ENCODE data around the gene CYCS. TPM values are rescaled to one million over a fixed set of nuclear protein-coding genes. Genes with fewer than 3 reads are reported as not detected.
"Not testable (repeated sequence)": the region's sequence is repeated elsewhere in the genome, so short reads cannot be mapped to it uniquely, and the experiment has no call there.

CYCS gene
- total RNA-seq, 3 donors from 2014 or later, result 373 to 418 (median 394) TPM

DNA sequence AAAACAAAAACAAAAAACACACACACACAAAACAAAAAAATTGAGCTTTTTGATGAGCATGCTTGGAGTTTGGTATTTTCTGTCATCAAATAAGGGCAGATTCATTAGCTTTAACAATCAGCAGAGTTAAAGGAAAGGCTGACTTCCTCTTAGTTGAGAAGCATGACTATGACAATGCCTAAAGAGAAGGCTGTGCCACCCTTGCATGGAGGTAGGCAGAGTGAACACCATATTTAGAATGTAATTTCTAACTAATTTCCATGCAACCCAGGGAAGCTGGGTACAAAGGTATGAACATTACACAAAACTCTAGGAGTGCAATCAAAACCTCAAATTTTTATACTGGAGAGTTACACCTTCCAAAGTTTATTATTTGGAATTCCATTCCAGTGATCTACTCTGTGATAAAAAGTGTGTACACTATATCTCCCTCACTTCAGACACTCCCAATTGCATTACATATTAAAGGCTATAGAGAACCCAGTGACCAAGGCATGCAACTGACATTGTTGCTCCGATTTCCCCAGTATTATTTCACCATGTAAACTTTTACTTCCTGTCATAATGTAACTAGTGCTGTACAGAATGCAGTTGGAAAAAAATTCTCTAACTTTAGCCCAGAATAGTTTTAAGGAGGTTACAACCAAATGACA lies 9.4 kb upstream of the CYCS start:
- ATAC-seq (no peak), DNase-seq (no peak)
- H3K4me1 Mint-ChIP-seq (ENCODE audit: low read depth), result peaks cover 10% of the 10 kb centered on the region
- peaks cover 5% of the 10 kb centered on the region for H3K36me3 Mint-ChIP-seq (ENCODE audit: insufficient read depth)
- H3K4me3 Mint-ChIP-seq, result no peak overlapping the region
- H3K27me3 Mint-ChIP-seq (ENCODE audit: low read depth), result no peaks in the 10 kb centered on the region
- H3K9me3 Mint-ChIP-seq, result no peaks in the 10 kb centered on the region

DNA sequence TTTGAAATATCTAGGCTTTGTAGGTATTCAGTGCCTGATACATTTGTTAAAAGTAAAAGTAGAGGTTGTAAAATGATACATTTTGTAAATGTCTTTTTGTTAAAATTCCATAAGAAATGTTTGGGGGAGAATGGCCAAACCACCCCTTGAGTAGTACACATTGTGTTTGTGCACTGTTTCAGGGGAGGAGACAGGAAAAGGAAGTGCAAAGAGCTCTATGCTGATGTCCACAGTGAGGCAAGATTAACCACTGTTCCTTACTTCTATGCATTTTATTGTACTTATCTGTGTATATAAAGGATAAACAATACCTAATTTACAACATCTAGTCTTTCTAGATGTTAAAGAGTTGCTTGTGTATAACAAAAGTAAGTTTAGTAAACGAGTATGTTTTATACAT lies 7.4 kb upstream of the CYCS start:
- Mint-ChIP-seq H3K4me3 (no peak overlapping the region), H3K27me3 (ENCODE audit: low read depth) (no peaks in the 10 kb centered on the region), H3K4me1 (ENCODE audit: low read depth) (peaks cover 10% of the 10 kb centered on the region), H3K9me3 (no peaks in the 10 kb centered on the region), H3K36me3 (ENCODE audit: insufficient read depth) (peaks cover 5% of the 10 kb centered on the region)
- DNase-seq (no peak), ATAC-seq (no peak)

DNA sequence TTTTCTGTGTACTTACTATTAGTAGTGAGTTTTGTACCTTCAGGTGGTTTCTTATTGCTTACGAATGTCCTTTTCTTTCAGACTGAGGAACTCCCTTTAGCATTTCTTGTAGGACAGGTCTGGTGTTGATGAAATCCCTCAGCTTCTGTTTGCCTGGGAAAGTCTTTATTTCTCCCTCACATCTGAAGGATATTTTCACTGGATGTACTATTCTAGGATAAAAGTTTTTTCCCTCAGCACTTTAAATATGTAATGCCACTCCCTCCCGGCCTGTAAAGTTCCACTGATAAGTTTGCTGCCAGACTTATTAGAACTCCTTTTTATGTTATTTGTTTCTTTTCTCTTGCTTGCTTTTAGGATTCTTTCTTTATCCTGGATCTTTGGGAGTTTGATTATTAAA lies 1.7 kb upstream of the CYCS start:
- Mint-ChIP-seq H3K4me3 (peak overlapping the region; percentile 3), H3K27me3 (ENCODE audit: low read depth) (no peaks in the 10 kb centered on the region), H3K4me1 (ENCODE audit: low read depth) (peaks cover 21% of the 10 kb centered on the region), H3K36me3 (ENCODE audit: insufficient read depth) (peaks cover 24% of the 10 kb centered on the region), H3K9me3 (no peaks in the 10 kb centered on the region)
- ATAC-seq, result no peak
- DNase-seq, result no peak

DNA sequence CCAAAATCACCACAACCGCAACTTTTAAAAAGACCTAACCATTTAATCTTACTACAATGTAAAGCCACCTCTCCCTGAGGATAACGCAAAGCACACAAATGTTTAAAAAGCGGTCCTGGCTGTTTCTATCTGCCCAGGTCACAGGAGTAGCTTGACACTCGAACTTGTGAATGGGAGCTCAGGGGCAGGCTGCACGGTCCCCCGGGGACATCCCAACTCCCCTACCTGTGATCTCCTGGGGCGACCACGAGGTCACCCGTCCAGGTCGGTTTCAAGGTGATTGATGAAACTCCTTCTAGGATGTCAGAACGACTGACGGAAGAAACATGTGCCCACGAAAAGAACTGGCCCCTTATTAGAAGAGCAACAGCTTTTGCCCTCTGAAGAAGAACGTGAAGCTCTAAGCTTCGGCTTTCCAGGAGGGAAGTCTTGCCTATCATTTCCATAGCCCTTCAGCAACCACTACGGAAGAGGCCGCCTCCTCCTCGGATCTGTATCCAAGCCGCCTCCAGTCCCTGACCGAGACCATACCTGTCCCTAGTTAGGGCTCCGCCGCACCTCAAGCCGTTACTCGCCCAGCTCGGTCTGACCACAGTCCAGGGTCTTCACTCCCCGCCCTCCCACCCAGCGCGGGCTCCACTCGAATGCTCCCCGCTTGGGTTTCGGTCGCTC lies 459 bp downstream of the CYCS start:
- Mint-ChIP-seq H3K36me3 (ENCODE audit: insufficient read depth) (peaks cover 35% of the 10 kb centered on the region), H3K9me3 (no peaks in the 10 kb centered on the region), H3K4me3 (peak overlapping the region; percentile 100), H3K4me1 (ENCODE audit: low read depth) (peaks cover 21% of the 10 kb centered on the region), H3K27me3 (ENCODE audit: low read depth) (no peaks in the 10 kb centered on the region)
- DNase-seq (peak; percentile 8), ATAC-seq (no peak)

DNA sequence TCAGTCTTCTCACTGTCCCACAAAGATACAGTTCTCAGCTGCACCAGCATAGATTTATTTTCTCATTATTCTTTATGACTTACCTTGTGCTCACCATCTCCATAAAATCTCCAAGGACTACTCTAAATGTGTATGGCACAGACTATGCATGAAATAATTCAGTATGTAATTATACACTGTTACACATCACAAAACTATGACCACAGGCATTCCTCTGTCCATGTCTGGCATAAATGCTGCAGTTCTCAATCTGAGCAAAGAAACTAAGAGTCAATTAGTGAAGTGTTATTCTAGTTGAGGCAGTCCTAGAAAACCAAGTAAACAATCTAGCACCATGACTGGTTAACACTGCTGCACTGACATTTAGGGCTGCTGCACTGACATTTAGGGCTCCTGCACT lies 2.7 kb downstream of the CYCS start:
- H3K4me3 Mint-ChIP-seq, result peak overlapping the region; percentile 33
- H3K9me3 Mint-ChIP-seq, result no peaks in the 10 kb centered on the region
- H3K4me1 Mint-ChIP-seq (ENCODE audit: low read depth), result peaks cover 38% of the 10 kb centered on the region
- ATAC-seq (no peak), DNase-seq (no peak)
- peaks cover 35% of the 10 kb centered on the region for H3K36me3 Mint-ChIP-seq (ENCODE audit: insufficient read depth)
- no peaks in the 10 kb centered on the region for H3K27me3 Mint-ChIP-seq (ENCODE audit: low read depth)

DNA sequence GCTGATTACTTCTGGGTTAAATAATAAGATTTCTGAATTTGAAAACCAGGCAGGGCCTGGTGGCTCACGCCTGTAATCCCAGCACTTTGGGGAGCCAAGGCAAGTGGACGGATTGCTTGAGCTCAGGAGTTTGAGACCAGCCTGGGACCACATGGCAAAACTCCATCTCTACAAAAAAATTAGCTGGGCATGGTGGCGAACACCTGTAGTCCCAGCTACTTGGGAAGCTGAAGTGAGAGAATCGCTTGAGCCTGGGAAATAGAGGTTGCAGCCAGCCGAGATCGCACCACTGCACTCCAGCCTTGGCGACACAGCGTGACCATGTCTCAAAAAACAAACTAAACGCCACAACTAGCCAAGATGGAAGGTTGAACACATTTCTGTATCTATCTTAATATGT lies 3.5 kb downstream of the CYCS start:
- Mint-ChIP-seq H3K4me1 (ENCODE audit: low read depth) (peaks cover 45% of the 10 kb centered on the region), H3K27me3 (ENCODE audit: low read depth) (no peaks in the 10 kb centered on the region), H3K9me3 (no peaks in the 10 kb centered on the region), H3K36me3 (ENCODE audit: insufficient read depth) (peaks cover 35% of the 10 kb centered on the region), H3K4me3 (no peak overlapping the region)
- ATAC-seq, result no peak
- no peak for DNase-seq

DNA sequence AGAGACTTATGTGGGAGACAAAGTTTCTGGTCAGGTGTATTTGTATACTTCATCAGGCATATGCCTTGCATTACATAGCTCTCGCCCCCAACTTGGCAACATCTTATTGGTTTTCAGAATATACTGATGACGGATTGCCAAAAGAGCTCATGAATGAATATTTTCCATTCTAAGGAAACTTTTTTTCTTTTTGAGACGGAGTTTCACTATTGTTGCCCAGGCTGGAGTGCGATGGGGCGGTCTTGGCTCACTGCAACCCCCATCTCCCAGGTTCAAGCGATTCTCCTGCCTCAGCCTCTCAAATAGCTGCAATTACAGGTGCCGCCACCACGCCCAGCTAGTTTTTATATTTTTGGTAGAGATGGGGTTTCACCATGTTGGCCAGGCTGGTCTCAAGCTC lies 6.0 kb downstream of the CYCS start:
- no peak overlapping the region for H3K4me3 Mint-ChIP-seq
- ATAC-seq (no peak), DNase-seq (no peak)
- H3K27me3 Mint-ChIP-seq (ENCODE audit: low read depth), result no peaks in the 10 kb centered on the region
- peaks cover 30% of the 10 kb centered on the region for H3K36me3 Mint-ChIP-seq (ENCODE audit: insufficient read depth)
- H3K4me1 Mint-ChIP-seq (ENCODE audit: low read depth), result peaks cover 44% of the 10 kb centered on the region
- no peaks in the 10 kb centered on the region for H3K9me3 Mint-ChIP-seq

DNA sequence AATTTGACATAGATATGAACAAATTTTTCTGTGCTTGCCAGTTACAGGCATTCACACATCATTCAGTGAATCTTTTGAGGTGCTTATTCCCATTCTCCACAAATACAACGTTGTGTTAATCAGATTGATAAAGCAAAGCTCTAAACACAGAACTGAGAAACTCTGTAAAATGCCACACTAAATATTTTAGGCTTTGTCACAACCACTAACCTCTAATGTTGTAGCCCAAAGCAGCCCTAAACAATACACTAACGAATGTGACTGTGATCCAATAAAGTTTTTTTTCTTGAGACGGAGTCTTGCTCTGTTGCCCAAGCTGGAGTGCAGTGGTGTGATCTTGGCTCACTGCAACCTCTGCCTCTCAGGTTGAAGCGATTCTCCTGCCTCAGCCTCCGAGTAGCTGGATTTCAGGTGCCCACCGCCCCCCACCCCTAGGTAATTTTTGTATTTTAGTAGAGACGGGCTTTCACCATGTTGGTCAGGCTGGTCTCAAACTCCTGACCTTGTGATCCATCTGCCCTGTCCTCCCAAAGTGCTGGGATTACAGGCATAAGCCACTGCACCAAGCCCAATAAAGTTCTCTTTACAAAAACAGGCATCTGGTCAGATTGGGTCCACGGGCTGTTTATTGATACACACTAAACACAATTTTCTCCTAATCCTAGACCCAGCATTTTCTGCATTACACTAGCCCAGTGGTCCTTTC lies 6.9 kb downstream of the CYCS start:
- H3K4me1 Mint-ChIP-seq (ENCODE audit: low read depth), result peaks cover 35% of the 10 kb centered on the region
- H3K27me3 Mint-ChIP-seq (ENCODE audit: low read depth), result no peaks in the 10 kb centered on the region
- H3K36me3 Mint-ChIP-seq (ENCODE audit: insufficient read depth), result peaks cover 21% of the 10 kb centered on the region
- no peak for DNase-seq
- H3K9me3 Mint-ChIP-seq, result no peaks in the 10 kb centered on the region
- no peak overlapping the region for H3K4me3 Mint-ChIP-seq
- ATAC-seq, result peak in 1 of 2 donors; percentile 22

DNA sequence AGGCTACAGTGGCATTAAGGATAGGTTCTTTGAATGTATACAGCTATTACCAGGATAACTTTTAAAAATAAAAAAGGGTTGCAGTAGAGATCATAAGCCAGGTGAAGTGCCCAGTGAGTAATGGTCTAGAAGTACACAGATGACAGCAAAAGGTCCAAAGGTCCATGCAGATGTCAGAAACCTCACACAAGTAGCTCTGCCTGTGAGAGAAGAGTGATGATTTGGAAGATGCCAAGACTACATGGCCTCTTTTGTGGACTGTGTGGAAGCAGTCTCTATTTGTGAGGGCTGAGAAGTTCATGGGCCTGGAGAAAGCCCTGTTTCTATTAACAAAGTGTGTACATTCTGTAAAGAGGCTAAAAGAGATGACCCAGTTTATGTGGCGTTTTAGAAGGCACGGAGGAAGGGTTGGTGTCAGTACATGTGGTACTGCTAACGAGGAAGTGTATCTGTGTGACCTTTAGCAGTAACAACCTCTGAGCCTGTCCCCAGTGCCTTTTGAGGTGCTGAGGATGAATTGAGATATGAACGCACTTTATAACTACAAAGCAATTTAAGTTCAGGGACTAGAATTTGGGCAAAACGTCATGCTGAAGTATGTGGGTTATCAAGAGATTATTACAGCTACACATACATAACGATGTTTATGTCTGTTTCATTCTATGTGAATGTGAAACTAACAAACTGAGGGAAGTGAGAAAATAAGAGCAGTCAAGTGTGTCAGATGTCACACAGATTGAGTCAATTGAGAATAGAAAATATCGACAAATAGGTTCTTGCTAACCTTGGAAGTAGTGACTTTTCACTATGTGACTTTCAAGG lies 7.6 kb downstream of the CYCS start:
- Mint-ChIP-seq H3K9me3 (no peaks in the 10 kb centered on the region), H3K36me3 (ENCODE audit: insufficient read depth) (peaks cover 21% of the 10 kb centered on the region), H3K4me3 (peak overlapping the region; percentile 19), H3K27me3 (ENCODE audit: low read depth) (no peaks in the 10 kb centered on the region), H3K4me1 (ENCODE audit: low read depth) (peaks cover 34% of the 10 kb centered on the region)
- peak; percentile 85 to 86 for ATAC-seq
- no peak for DNase-seq

DNA sequence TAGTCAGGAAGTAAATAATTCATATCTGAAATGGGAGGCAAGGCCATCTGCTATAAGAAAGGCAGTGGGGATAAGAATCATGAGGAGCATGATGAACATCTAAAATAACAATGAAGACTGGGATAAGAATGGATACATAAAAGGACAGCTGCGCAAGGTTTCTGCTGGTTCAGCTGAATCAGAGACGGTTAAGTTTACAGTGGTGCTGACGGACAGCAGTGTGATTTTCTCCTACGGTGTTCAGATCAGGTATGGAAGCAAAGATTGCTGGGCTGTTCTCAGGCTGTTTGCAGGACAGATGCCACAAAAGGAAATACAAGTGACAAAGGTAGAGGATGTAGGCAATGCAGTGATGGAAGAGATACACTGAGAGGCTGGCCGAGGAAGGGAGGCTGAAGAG lies 8.4 kb downstream of the CYCS start:
- Mint-ChIP-seq H3K4me1 (ENCODE audit: low read depth) (peaks cover 31% of the 10 kb centered on the region), H3K9me3 (no peaks in the 10 kb centered on the region), H3K4me3 (no peak overlapping the region), H3K36me3 (ENCODE audit: insufficient read depth) (peaks cover 15% of the 10 kb centered on the region), H3K27me3 (ENCODE audit: low read depth) (no peaks in the 10 kb centered on the region)
- no peak for DNase-seq
- no peak for ATAC-seq

DNA sequence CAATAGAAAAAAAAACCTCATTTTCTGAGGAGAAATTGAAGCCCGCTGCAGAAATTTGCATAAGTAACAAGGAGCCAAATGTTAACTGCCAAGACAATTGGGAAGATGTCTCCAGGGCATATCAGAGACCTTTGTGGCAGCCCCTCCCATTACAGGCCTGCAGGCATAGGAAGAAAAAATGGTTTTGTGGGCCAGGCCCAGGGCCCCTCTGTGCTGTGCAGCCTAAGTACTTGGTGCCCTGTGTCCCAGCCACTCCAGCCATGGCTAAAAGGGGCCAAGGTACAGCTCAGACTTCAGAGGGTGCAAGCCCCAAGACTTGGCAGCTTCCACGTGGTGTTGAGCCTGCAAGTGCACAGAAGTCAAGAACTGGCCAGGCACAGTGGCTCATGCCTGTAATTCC lies 14.5 kb downstream of the CYCS start:
- not testable (repeated sequence) for H3K4me3 Mint-ChIP-seq; DNase-seq; ATAC-seq; H3K36me3 Mint-ChIP-seq (ENCODE audit: insufficient read depth); H3K9me3 Mint-ChIP-seq; H3K27me3 Mint-ChIP-seq (ENCODE audit: low read depth); H3K4me1 Mint-ChIP-seq (ENCODE audit: low read depth)

DNA sequence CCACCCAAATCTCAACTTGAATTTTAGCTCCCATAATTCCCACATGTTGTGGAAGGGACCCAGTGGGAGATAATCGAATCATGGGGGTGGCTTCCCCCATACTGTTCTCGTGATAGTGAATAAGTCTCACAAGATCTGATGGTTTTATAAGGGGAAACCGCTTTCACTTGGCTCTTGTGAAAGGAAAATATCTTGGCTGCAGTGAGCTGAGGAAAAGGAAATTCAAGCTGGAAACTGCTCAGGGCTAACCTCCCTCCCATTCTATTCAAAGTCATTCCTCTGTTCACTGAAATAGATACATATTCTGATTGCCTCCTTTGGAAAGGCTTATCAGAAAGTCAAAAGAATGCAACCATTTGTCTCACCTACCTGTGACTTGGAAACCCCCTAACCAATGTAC lies 15.8 kb downstream of the CYCS start:
- no peaks in the 10 kb centered on the region for H3K27me3 Mint-ChIP-seq (ENCODE audit: low read depth)
- H3K4me3 Mint-ChIP-seq, result no peak overlapping the region
- no peaks in the 10 kb centered on the region for H3K9me3 Mint-ChIP-seq
- peaks cover 1% of the 10 kb centered on the region for H3K36me3 Mint-ChIP-seq (ENCODE audit: insufficient read depth)
- no peak for ATAC-seq
- H3K4me1 Mint-ChIP-seq (ENCODE audit: low read depth), result peaks cover 1% of the 10 kb centered on the region
- no peak for DNase-seq

DNA sequence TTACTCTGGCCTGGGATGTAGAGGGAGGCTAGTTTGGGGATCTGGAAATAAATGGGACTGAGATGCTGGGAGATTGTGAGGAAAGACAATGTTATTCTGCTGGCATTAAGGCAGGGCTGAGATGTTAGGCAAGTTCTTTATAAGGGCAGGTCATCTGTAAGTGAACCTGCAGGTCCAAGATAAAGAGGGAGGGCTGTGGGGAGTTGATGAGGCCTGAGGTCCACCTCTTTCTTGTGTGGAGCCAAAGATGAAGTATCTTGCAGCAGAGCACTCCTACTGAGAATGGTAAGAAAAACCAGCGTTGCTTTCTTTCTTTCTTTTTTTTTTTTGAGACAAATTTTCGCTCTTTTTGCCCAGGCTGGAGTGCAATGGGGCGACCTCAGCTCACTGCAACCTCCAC lies 19.1 kb downstream of the CYCS start:
- ATAC-seq, result no peak
- Mint-ChIP-seq H3K4me1 (ENCODE audit: low read depth) (no peaks in the 10 kb centered on the region), H3K27me3 (ENCODE audit: low read depth) (no peaks in the 10 kb centered on the region), H3K9me3 (no peaks in the 10 kb centered on the region), H3K36me3 (ENCODE audit: insufficient read depth) (no peaks in the 10 kb centered on the region), H3K4me3 (no peak overlapping the region)
- no peak for DNase-seq

DNA sequence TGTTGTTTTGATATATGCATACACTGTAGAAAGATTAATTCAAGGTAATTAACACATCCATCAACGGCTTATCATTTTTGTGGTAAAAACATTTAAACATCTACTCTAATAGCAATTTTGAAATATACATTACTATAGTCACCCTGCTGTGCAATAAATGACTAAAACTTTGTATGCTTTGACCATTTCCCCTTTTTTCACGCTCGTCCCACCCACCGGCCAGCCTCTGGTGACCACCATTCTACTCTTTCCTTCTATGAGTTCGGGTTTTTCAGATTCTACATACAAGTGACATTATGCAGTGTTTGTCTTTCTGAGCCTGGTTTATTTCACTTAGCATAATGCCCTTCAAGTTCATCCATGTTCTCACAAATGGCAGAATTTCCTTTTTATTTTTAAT lies 21.3 kb downstream of the CYCS start:
- no peak overlapping the region for H3K4me3 Mint-ChIP-seq
- H3K36me3 Mint-ChIP-seq (ENCODE audit: insufficient read depth), result no peaks in the 10 kb centered on the region
- no peak for ATAC-seq
- no peaks in the 10 kb centered on the region for H3K27me3 Mint-ChIP-seq (ENCODE audit: low read depth)
- DNase-seq, result no peak
- H3K4me1 Mint-ChIP-seq (ENCODE audit: low read depth), result no peaks in the 10 kb centered on the region
- H3K9me3 Mint-ChIP-seq, result no peaks in the 10 kb centered on the region

All from activated T-cell treated with anti-CD3 and anti-CD28 coated beads, Interleukin-2, amount 50 U/mL, for 4 hours (primary cell).